Caco-2 (cell line): Measurements from ENCODE around the gene LRMDA. TPM values are rescaled to one million over a fixed set of nuclear protein-coding genes. Genes with fewer than 3 reads are reported as not detected.
A peak's percentile ranks its signal among the peaks of the same experiment; 100 is the strongest.

Experiments used
- BruUV-seq: library from RNA; stranded (reverse); fragments of 400-500 nt; replicated peaks from 2 replicates; lab custom pipeline; 2021; lab: Mats Ljungman, UMichigan
- CTCF ChIA-PET: fragments of 300-600 bp; sonication (Branson Sonifier 250); formaldehyde crosslinking; loops from one replicate; lab custom pipeline; 2022; ENCODE audit warnings: antibody characterized with exemption; lab: Charles Lee
- POLR2A ChIA-PET: fragments of 300-600 bp; sonication (Branson Sonifier 250); formaldehyde crosslinking; loops from one replicate; lab custom pipeline; 2022; ENCODE audit warnings: antibody characterized with exemption; lab: Charles Lee
- DNase-seq, 2 experiments: peaks; one replicate each; pipeline versions ENCODE4 v3.0.0 to v3.0.0-alpha.2; 2020 to 2022
- H3K27me3 ChIP-seq: replicated peaks from 2 replicates; pipeline ENCODE4 v1.6.0; 2011; ENCODE audit warnings: low read length; ENCODE audit not compliant: control insufficient read depth, insufficient read depth
- H3K36me3 ChIP-seq: 2 replicates; pipeline ENCODE4 v1.5.1; 2011; ENCODE audit warnings: low read length; ENCODE audit not compliant: control insufficient read depth, insufficient read depth
- H3K4me1 ChIP-seq: fragments of 250-450 bp; sonication (Bioruptor Pico); 2 replicates; pipeline ENCODE4 v1.5.1; 2020; ENCODE audit warnings: mild to moderate bottlenecking
- H3K4me3 ChIP-seq: 2 replicates; pipeline ENCODE4 v1.5.1; 2011; ENCODE audit warnings: low read depth, mild to moderate bottlenecking, control low read depth, low read length
- H3K9me3 ChIP-seq: fragments of 250-450 bp; sonication (Bioruptor Pico); 2 replicates; pipeline ENCODE4 v1.5.1; 2020; ENCODE audit warnings: mild to moderate bottlenecking, moderate library complexity
- H3K27ac Mint-ChIP-seq: one replicate; pipeline ENCODE4 v1.8.0; 2022; ENCODE audit warnings: mixed read lengths; ENCODE audit not compliant: unreplicated experiment
- H3K27me3 Mint-ChIP-seq: one replicate; pipeline ENCODE4 v1.8.0; 2022; ENCODE audit warnings: mixed read lengths; ENCODE audit not compliant: insufficient read depth, unreplicated experiment
- H3K36me3 Mint-ChIP-seq: one replicate; pipeline ENCODE4 v1.8.0; 2022; ENCODE audit warnings: mild to moderate bottlenecking, mixed read lengths; ENCODE audit not compliant: insufficient read depth, unreplicated experiment
- H3K4me1 Mint-ChIP-seq: one replicate; pipeline ENCODE4 v1.8.0; 2022; ENCODE audit warnings: low read depth, mixed read lengths; ENCODE audit not compliant: unreplicated experiment
- H3K4me3 Mint-ChIP-seq: one replicate; pipeline ENCODE4 v1.8.0; 2022; ENCODE audit warnings: mild to moderate bottlenecking, moderate library complexity, mixed read lengths; ENCODE audit not compliant: unreplicated experiment
- H3K9me3 Mint-ChIP-seq: one replicate; pipeline ENCODE4 v1.8.0; 2022; ENCODE audit warnings: mixed read lengths; ENCODE audit not compliant: unreplicated experiment
- intact Hi-C: fragments of 100-400 bp; cut with micrococcal nuclease; formaldehyde crosslinking; loops from one replicate; pipeline ENCODE4 v1.10.0; 2022; ENCODE audit not compliant: unreplicated experiment
- total RNA-seq: library from RNA; stranded (reverse); gene quantifications from 2 replicates; pipeline ENCODE4 v1.2.3, GENCODE V29; 2022
- TF ChIP-seq, protein P1 (sequence below), 2 experiments: fragments of 200-600 bp in 1 of 2; IDR thresholded peaks; 1 replicate in 1 of 2; 2 replicates in 1 of 2; pipeline versions ENCODE4 v1.5.1 to v1.8.0; 2011 to 2022; ENCODE audit warnings: antibody characterized with exemption in 1 of 2, control low read depth in 1 of 2, inconsistent platforms in 1 of 2, low read depth in 1 of 2, low read length in 1 of 2, mild to moderate bottlenecking in 1 of 2, moderate library complexity in 1 of 2; ENCODE audit not compliant: insufficient read depth in 1 of 2, severe bottlenecking in 1 of 2, unreplicated experiment in 1 of 2

Gene LRMDA
- total RNA-seq, 1 experiment from 2014 or later, result 18.5 TPM

DNA sequence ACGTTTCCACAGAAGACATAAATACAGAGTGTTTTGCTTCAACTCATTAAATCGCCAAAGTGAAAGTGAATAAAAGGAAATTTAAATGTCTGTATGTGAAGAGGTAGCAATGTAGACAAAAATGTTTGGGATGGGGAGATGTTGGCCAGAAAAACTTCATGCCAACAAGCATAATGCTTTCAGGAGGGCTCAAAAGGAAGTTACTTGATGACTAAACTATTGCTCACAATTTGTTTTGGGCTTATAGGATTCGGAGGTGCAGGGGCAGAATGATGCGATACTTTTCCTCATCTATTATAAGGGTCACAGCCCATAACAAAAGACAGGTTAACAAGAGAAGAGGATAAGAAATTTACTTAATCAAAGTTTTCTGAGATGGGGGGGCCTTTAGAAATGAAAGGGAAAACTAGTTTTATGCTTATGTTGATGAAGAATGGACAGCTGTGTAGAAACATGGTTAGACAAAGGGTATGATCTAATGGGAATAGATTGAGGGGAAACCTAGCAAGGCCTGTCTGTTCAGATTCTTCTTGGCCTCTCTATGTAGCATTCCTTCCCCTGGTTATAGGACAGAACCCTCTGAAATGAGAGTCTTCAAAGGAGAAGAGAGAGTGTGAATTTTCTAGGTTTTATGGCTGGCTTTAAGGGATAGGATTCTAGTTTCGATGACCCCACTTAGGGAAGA, 898.6 kb downstream of the LRMDA start:
- ChIA-PET POLR2A (no interaction called here), CTCF (no interaction called here)
- Histone ChIP-seq H3K36me3 (peaks cover 2% of the 10 kb centered on the region; the same call in 1 of the 2 replicates), H3K4me1 (peaks cover 6% of the 10 kb centered on the region; the same call in 1 of the 2 replicates), H3K9me3 (no peaks in the 10 kb centered on the region; the same call in 1 of the 2 replicates), H3K27me3 (no peaks in the 10 kb centered on the region), H3K4me3 (no peak overlapping the region)
- no peaks in the 10 kb centered on the region for H3K9me3 Mint-ChIP-seq
- H3K27ac Mint-ChIP-seq, result peak overlapping the region; percentile 69
- BruUV-seq, result no TSS peak
- H3K4me1 Mint-ChIP-seq, result peaks cover 25% of the 10 kb centered on the region
- DNase-seq, result peak in 1 of 2 experiments; percentile 10
- H3K36me3 Mint-ChIP-seq, result no peaks in the 10 kb centered on the region
- H3K4me3 Mint-ChIP-seq, result no peak overlapping the region
- intact Hi-C loops, result no loop called here
- TF ChIP-seq, protein P1, sequence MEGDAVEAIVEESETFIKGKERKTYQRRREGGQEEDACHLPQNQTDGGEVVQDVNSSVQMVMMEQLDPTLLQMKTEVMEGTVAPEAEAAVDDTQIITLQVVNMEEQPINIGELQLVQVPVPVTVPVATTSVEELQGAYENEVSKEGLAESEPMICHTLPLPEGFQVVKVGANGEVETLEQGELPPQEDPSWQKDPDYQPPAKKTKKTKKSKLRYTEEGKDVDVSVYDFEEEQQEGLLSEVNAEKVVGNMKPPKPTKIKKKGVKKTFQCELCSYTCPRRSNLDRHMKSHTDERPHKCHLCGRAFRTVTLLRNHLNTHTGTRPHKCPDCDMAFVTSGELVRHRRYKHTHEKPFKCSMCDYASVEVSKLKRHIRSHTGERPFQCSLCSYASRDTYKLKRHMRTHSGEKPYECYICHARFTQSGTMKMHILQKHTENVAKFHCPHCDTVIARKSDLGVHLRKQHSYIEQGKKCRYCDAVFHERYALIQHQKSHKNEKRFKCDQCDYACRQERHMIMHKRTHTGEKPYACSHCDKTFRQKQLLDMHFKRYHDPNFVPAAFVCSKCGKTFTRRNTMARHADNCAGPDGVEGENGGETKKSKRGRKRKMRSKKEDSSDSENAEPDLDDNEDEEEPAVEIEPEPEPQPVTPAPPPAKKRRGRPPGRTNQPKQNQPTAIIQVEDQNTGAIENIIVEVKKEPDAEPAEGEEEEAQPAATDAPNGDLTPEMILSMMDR (IDR thresholded peaks at IDR 0.05; ENCODE audit: insufficient read depth in 1 of 2, low read depth in 1 of 2, low read length in 1 of 2, severe bottlenecking in 1 of 2, unreplicated experiment in 1 of 2), result no peak
- no peaks in the 10 kb centered on the region for H3K27me3 Mint-ChIP-seq

DNA sequence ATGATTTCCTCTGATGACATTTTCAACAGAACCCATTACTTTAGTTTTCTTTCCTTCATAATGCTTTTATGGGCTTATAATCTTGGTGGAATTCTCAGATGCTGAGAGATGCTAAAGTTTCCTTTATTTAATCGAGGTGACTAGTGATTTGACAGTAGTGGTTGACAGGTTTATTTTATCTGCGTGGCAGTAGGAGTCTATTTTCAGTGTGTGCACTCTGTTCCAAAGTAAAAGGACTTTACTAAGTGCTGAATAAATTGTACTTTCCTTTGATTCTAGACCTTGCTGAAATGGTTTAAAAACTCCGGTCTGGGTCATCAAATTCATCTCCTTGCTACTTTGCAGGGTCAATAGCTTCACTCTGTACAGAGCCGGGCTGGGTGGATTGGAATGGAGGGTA, 900.3 kb downstream of the LRMDA start:
- H3K27me3 Mint-ChIP-seq, result no peaks in the 10 kb centered on the region
- H3K4me1 Mint-ChIP-seq, result peaks cover 42% of the 10 kb centered on the region
- Histone ChIP-seq H3K27me3 (no peaks in the 10 kb centered on the region), H3K4me3 (no peak overlapping the region), H3K4me1 (peaks cover 23% of the 10 kb centered on the region), H3K9me3 (no peaks in the 10 kb centered on the region; the same call in 1 of the 2 replicates), H3K36me3 (peaks cover 2% of the 10 kb centered on the region; the same call in 1 of the 2 replicates)
- CTCF ChIA-PET, result no interaction called here
- peaks cover under 1% of the 10 kb centered on the region for H3K9me3 Mint-ChIP-seq
- no TSS peak for BruUV-seq
- intact Hi-C loops, result no loop called here
- TF ChIP-seq, protein P1 (IDR thresholded peaks at IDR 0.05; ENCODE audit: insufficient read depth in 1 of 2, low read depth in 1 of 2, low read length in 1 of 2, severe bottlenecking in 1 of 2, unreplicated experiment in 1 of 2), result no peak
- H3K36me3 Mint-ChIP-seq, result no peaks in the 10 kb centered on the region
- H3K4me3 Mint-ChIP-seq, result no peak overlapping the region
- POLR2A ChIA-PET, result no interaction called here
- DNase-seq, result no peak
- no peak overlapping the region for H3K27ac Mint-ChIP-seq

DNA sequence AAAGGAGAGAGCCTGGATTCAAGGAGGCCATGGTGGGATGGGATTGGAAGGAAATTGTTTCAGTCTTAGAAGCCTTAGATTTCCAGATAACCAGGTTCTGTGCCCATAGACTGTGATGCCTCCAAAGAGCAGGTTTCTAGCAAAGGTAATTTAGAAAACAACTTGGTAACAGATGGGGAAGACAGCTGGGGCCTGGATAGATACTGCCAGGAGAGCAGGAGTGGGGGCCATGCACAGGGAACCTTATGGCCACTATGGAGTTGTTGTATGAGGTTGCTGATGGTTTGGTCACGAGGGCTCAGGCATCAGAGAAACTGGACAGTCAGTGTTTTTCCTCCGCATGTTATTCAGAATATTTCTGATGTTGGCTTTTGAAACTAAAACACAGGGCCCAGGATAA, 901.9 kb downstream of the LRMDA start:
- peaks cover 51% of the 10 kb centered on the region for H3K4me1 Mint-ChIP-seq
- H3K27ac Mint-ChIP-seq, result no peak overlapping the region
- Histone ChIP-seq H3K4me1 (peaks cover 33% of the 10 kb centered on the region), H3K4me3 (no peak overlapping the region), H3K36me3 (peaks cover 2% of the 10 kb centered on the region; the same call in 1 of the 2 replicates), H3K27me3 (no peaks in the 10 kb centered on the region), H3K9me3 (no peaks in the 10 kb centered on the region)
- no peak overlapping the region for H3K4me3 Mint-ChIP-seq
- ChIA-PET CTCF (no interaction called here), POLR2A (no interaction called here)
- H3K9me3 Mint-ChIP-seq, result peaks cover 11% of the 10 kb centered on the region
- peaks cover 5% of the 10 kb centered on the region for H3K36me3 Mint-ChIP-seq
- no TSS peak for BruUV-seq
- no peaks in the 10 kb centered on the region for H3K27me3 Mint-ChIP-seq
- TF ChIP-seq, protein P1 (IDR thresholded peaks at IDR 0.05; ENCODE audit: insufficient read depth in 1 of 2, low read depth in 1 of 2, low read length in 1 of 2, severe bottlenecking in 1 of 2, unreplicated experiment in 1 of 2), result no peak
- intact Hi-C loops, result no loop called here
- no peak for DNase-seq
